ENCODE measurements around the gene MMP3.

The MMP3 gene

GRCh38 chr11:102798012-102798746 lies 45.2 kb downstream of the MMP3 start, which contains the start of gene MMP1:
MMP1 (minus strand) TSS chr11:102798160; CDS start chr11:102798092, 68 bp downstream.
- H4K20me1 ChIP-seq (ENCODE audit: control insufficient read depth, insufficient read depth, low read depth, low read length), result no peaks in the 10 kb centered on the region
- H3K9me2 ChIP-seq (replicated peaks; ENCODE audit: control insufficient read depth, low read length), result no peaks in the 10 kb centered on the region
- H3K9me3 ChIP-seq (ENCODE audit: control insufficient read depth, insufficient read depth, low read length), result no peaks in the 10 kb centered on the region
- peaks cover 7% of the 10 kb centered on the region; the same call in 1 of the 2 replicates for H3K27me3 ChIP-seq (ENCODE audit: control insufficient read depth, low read length)
- no peak within 1 kb of the TSS for H3K27ac ChIP-seq (ENCODE audit: low read depth, low read length)
- H3K36me3 ChIP-seq (ENCODE audit: control insufficient read depth, low read length), result no peaks in the 10 kb centered on the region
- H3K4me3 ChIP-seq (ENCODE audit: low read length), result no peak within 1 kb of the TSS
- H3F3A ChIP-seq (ENCODE audit: control insufficient read depth, insufficient read depth), result no peaks in the 10 kb centered on the region
- H3K4me2 ChIP-seq (ENCODE audit: low read length), result no peak within 1 kb of the TSS
- TF ChIP-seq CTCF (IDR thresholded peaks at IDR 0.05; ENCODE audit: low read depth, low read length, poor library complexity, severe bottlenecking) (no peak), EZH2phosphoT487 (IDR thresholded peaks at IDR 0.05; ENCODE audit: borderline replicate concordance, low read length) (no peak)
- no peaks in the 10 kb centered on the region for H3K4me1 ChIP-seq (ENCODE audit: control insufficient read depth, low read length)
- H3K79me2 ChIP-seq (ENCODE audit: control insufficient read depth, low read length), result no peaks in the 10 kb centered on the region

- H3K4me2 ChIP-seq (ENCODE audit: low read length), result no peak overlapping the region
- no peaks in the 10 kb centered on the region for H3K4me1 ChIP-seq (ENCODE audit: control insufficient read depth, low read length)
- H3K9me3 ChIP-seq (ENCODE audit: control insufficient read depth, insufficient read depth, low read length), result no peaks in the 10 kb centered on the region
- H4K20me1 ChIP-seq (ENCODE audit: control insufficient read depth, insufficient read depth, low read depth, low read length), result no peaks in the 10 kb centered on the region
- H3K27ac ChIP-seq (ENCODE audit: low read depth, low read length), result no peak overlapping the region
- no peaks in the 10 kb centered on the region for H3K36me3 ChIP-seq (ENCODE audit: control insufficient read depth, low read length)
- TF ChIP-seq EZH2phosphoT487 (IDR thresholded peaks at IDR 0.05; ENCODE audit: borderline replicate concordance, low read length) (no peak), CTCF (IDR thresholded peaks at IDR 0.05; ENCODE audit: low read depth, low read length, poor library complexity, severe bottlenecking) (peak; percentile 64)
- no peak overlapping the region for H3K4me3 ChIP-seq (ENCODE audit: low read length)
- no peaks in the 10 kb centered on the region for H3F3A ChIP-seq (ENCODE audit: control insufficient read depth, insufficient read depth)
- no peaks in the 10 kb centered on the region for H3K79me2 ChIP-seq (ENCODE audit: control insufficient read depth, low read length)
- H3K27me3 ChIP-seq (ENCODE audit: control insufficient read depth, low read length), result peaks cover 7% of the 10 kb centered on the region; the same call in 1 of the 2 replicates
- H3K9me2 ChIP-seq (replicated peaks; ENCODE audit: control insufficient read depth, low read length), result no peaks in the 10 kb centered on the region
Measured at GRCh38 chr11:102794382-102794781, 49.0 kb downstream of the MMP3 start.

GRCh38 chr11:102793677-102794290 lies 49.6 kb downstream of the MMP3 start:
- Histone ChIP-seq H3K27me3 (ENCODE audit: control insufficient read depth, low read length) (peaks cover 7% of the 10 kb centered on the region; the same call in 1 of the 2 replicates), H3K79me2 (ENCODE audit: control insufficient read depth, low read length) (no peaks in the 10 kb centered on the region), H3F3A (ENCODE audit: control insufficient read depth, insufficient read depth) (no peaks in the 10 kb centered on the region), H3K4me2 (ENCODE audit: low read length) (no peak overlapping the region), H4K20me1 (ENCODE audit: control insufficient read depth, insufficient read depth, low read depth, low read length) (no peaks in the 10 kb centered on the region), H3K4me1 (ENCODE audit: control insufficient read depth, low read length) (no peaks in the 10 kb centered on the region), H3K36me3 (ENCODE audit: control insufficient read depth, low read length) (no peaks in the 10 kb centered on the region), H3K9me3 (ENCODE audit: control insufficient read depth, insufficient read depth, low read length) (no peaks in the 10 kb centered on the region), H3K4me3 (ENCODE audit: low read length) (no peak overlapping the region), H3K27ac (ENCODE audit: low read depth, low read length) (no peak overlapping the region), H3K9me2 (replicated peaks; ENCODE audit: control insufficient read depth, low read length) (no peaks in the 10 kb centered on the region)
- TF ChIP-seq CTCF (IDR thresholded peaks at IDR 0.05; ENCODE audit: low read depth, low read length, poor library complexity, severe bottlenecking), result no peak
- no peak for TF ChIP-seq EZH2phosphoT487 (IDR thresholded peaks at IDR 0.05; ENCODE audit: borderline replicate concordance, low read length)

All from DOHH2 (cell line).